Mesenchymal stem cell (in vitro differentiated cells and primary cell): Measurements from ENCODE around the gene PITPNM2.
"Not testable (repeated sequence)": the region's sequence is repeated elsewhere in the genome, so short reads cannot be mapped to it uniquely, and the experiment has no call there.

Experiments used
- DNase-seq: peaks from one replicate; pipeline ENCODE4 v3.0.0-alpha.2; 2013
- H2AFZ ChIP-seq: one replicate; pipeline ENCODE4 v1.6.1; 2013; ENCODE audit warnings: low read depth, mild to moderate bottlenecking, control low read depth, inconsistent platforms, low read length, moderate library complexity
- H2AK5ac ChIP-seq: 2 replicates; pipeline ENCODE4 v1.6.1; 2013; ENCODE audit warnings: low read length, moderate library complexity, mild to moderate bottlenecking, inconsistent platforms; ENCODE audit not compliant: severe bottlenecking
- H2BK120ac ChIP-seq: one replicate; pipeline ENCODE4 v1.6.1; 2013; ENCODE audit warnings: low read depth, mild to moderate bottlenecking, inconsistent platforms, low read length, moderate library complexity
- H2BK12ac ChIP-seq, 2 experiments: one replicate each; pipeline ENCODE4 v1.6.1; 2013; ENCODE audit warnings: inconsistent platforms in 2 of 2, low read length in 2 of 2, mild to moderate bottlenecking in 2 of 2, moderate library complexity in 2 of 2, control low read depth in 1 of 2
- H2BK15ac ChIP-seq: one replicate; pipeline ENCODE4 v1.6.1; 2013; ENCODE audit warnings: mild to moderate bottlenecking, low read depth, inconsistent platforms; ENCODE audit not compliant: poor library complexity, severe bottlenecking
- H2BK5ac ChIP-seq: 2 replicates; pipeline ENCODE4 v1.6.1; 2013; ENCODE audit warnings: low read depth, mild to moderate bottlenecking, low read length, control low read depth, inconsistent platforms; ENCODE audit not compliant: poor library complexity, severe bottlenecking
- H3K14ac ChIP-seq, 2 experiments: one replicate each; pipeline ENCODE4 v1.6.1; 2013; ENCODE audit warnings: inconsistent platforms in 2 of 2, low read length in 2 of 2, control low read depth in 1 of 2, mild to moderate bottlenecking in 1 of 2, moderate library complexity in 1 of 2
- H3K18ac ChIP-seq, 2 experiments: one replicate each; pipeline ENCODE4 v1.6.1; 2013; ENCODE audit warnings: inconsistent platforms in 2 of 2, low read length in 2 of 2, control low read depth in 1 of 2, low read depth in 1 of 2, mild to moderate bottlenecking in 1 of 2
- H3K23ac ChIP-seq, 2 experiments: one replicate each; pipeline ENCODE4 v1.6.1; 2013; ENCODE audit warnings: inconsistent platforms in 2 of 2, low read length in 2 of 2, mild to moderate bottlenecking in 2 of 2, moderate library complexity in 2 of 2, control low read depth in 1 of 2
- H3K27ac ChIP-seq: 2 replicates; pipeline ENCODE4 v1.5.1; 2013; ENCODE audit warnings: mild to moderate bottlenecking, moderate library complexity, low read length, control low read depth, inconsistent platforms; ENCODE audit not compliant: poor library complexity, severe bottlenecking
- H3K27me3 ChIP-seq, 2 experiments: 2 replicates each; pipeline versions ENCODE4 v1.6.1 to v1.7.0; 2013; ENCODE audit warnings: low read length in 2 of 2, mild to moderate bottlenecking in 2 of 2, moderate library complexity in 2 of 2, control low read depth in 1 of 2, inconsistent platforms in 1 of 2; ENCODE audit not compliant: control insufficient read depth in 1 of 2, insufficient read depth in 1 of 2
- H3K36me3 ChIP-seq, 2 experiments: 2 replicates each; pipeline versions ENCODE4 v1.6.1 to v1.7.0; 2013; ENCODE audit warnings: low read length in 2 of 2, control low read depth in 1 of 2, inconsistent platforms in 1 of 2, low read depth in 1 of 2, mild to moderate bottlenecking in 1 of 2; ENCODE audit not compliant: insufficient read depth in 2 of 2, control insufficient read depth in 1 of 2
- H3K4ac ChIP-seq, 2 experiments: one replicate each; pipeline ENCODE4 v1.6.1; 2013; ENCODE audit warnings: inconsistent platforms in 2 of 2, low read length in 2 of 2, mild to moderate bottlenecking in 2 of 2, moderate library complexity in 2 of 2, control low read depth in 1 of 2, low read depth in 1 of 2
- H3K4me1 ChIP-seq: 2 replicates; pipeline ENCODE4 v1.6.1; 2013; ENCODE audit warnings: low read depth, low read length, control low read depth; ENCODE audit not compliant: control insufficient read depth, insufficient read depth
- H3K4me2 ChIP-seq: 2 replicates; pipeline ENCODE4 v1.6.1; 2013; ENCODE audit warnings: low read length, mild to moderate bottlenecking, inconsistent platforms; ENCODE audit not compliant: poor library complexity, severe bottlenecking
- H3K4me3 ChIP-seq, 2 experiments: 2 replicates each; pipeline versions ENCODE4 v1.5.1 to v1.7.0; 2013; ENCODE audit warnings: low read length in 2 of 2, mild to moderate bottlenecking in 2 of 2, control low read depth in 1 of 2, low read depth in 1 of 2; ENCODE audit not compliant: insufficient read depth in 1 of 2
- H3K79me1 ChIP-seq: replicated peaks from 2 replicates; pipeline ENCODE4 v1.6.1; 2013; ENCODE audit warnings: mild to moderate bottlenecking, control low read depth, low read length, inconsistent platforms; ENCODE audit not compliant: poor library complexity, severe bottlenecking
- H3K9ac ChIP-seq: 2 replicates; pipeline ENCODE4 v1.7.0; 2013; ENCODE audit warnings: mild to moderate bottlenecking, low read length, moderate library complexity
- H3K9me3 ChIP-seq: 2 replicates; pipeline ENCODE4 v1.7.0; 2013; ENCODE audit warnings: mild to moderate bottlenecking, low read length; ENCODE audit not compliant: control insufficient read depth
- H4K8ac ChIP-seq: one replicate; pipeline ENCODE4 v1.6.1; 2013; ENCODE audit warnings: inconsistent platforms, mild to moderate bottlenecking, low read length, moderate library complexity
- H4K91ac ChIP-seq: one replicate; pipeline ENCODE4 v1.6.1; 2013; ENCODE audit warnings: mild to moderate bottlenecking, low read length, inconsistent platforms
- WGBS: methylation state at CpG from one replicate; pipeline ENCODE4 v1.1.7; 2013; ENCODE audit warnings: mixed read lengths; 5-methylcytosine and 5-hydroxymethylcytosine counted together

Gene PITPNM2

GRCh38 chr12:123104809-123105208 is 46.1 kb downstream of the PITPNM2 start:
- Histone ChIP-seq H2BK5ac (no peak overlapping the region), H3K18ac (no peak overlapping the region), H3K9me3 (no peaks in the 10 kb centered on the region), H3K4ac (peak overlapping the region in 1 of 2 experiments; percentile 15), H3K4me3 (no peak overlapping the region), H3K14ac (no peak overlapping the region), H2BK15ac (no peak overlapping the region), H3K4me1 (peaks cover 36% of the 10 kb centered on the region), H2BK12ac (no peak overlapping the region), H4K91ac (no peak overlapping the region), H2BK120ac (no peak overlapping the region), H3K9ac (no peak overlapping the region), H3K23ac (no peak overlapping the region), H3K36me3 (peaks cover 4 to 30% of the 10 kb centered on the region in 2 experiments), H3K4me2 (no peak overlapping the region), H3K27ac (no peak overlapping the region), H2AK5ac (peak overlapping the region; percentile 65), H3K27me3 (no peaks in the 10 kb centered on the region), H2AFZ (no peak overlapping the region), H4K8ac (no peak overlapping the region), H3K79me1 (peaks cover 3% of the 10 kb centered on the region)
- DNase-seq, result no peak
- WGBS, result 82% methylated on average over 4 of the region's 4 CpGs

GRCh38 chr12:123104094-123104493 is 46.8 kb downstream of the PITPNM2 start:
- Histone ChIP-seq H3K36me3 (peaks cover 4 to 30% of the 10 kb centered on the region in 2 experiments), H3K4me1 (peaks cover 38% of the 10 kb centered on the region)
- H3K4ac ChIP-seq, DNase-seq, H3K27me3 ChIP-seq, H3K27ac ChIP-seq, H3K18ac ChIP-seq, H2BK120ac ChIP-seq, H2AFZ ChIP-seq, H2BK12ac ChIP-seq, H3K9me3 ChIP-seq, H3K23ac ChIP-seq, H4K8ac ChIP-seq, H3K4me2 ChIP-seq, H3K9ac ChIP-seq, H2BK5ac ChIP-seq, H3K14ac ChIP-seq, H2BK15ac ChIP-seq, H3K4me3 ChIP-seq, H2AK5ac ChIP-seq, H3K79me1 ChIP-seq, H4K91ac ChIP-seq: not testable (repeated sequence)
- whole genome bisulfite sequencing, result 96% methylated on average over 12 of the region's 12 CpGs

GRCh38 chr12:123102781-123103503 is 47.9 kb downstream of the PITPNM2 start:
- H2BK12ac ChIP-seq, result no peak overlapping the region
- no peak overlapping the region for H2AK5ac ChIP-seq
- no peak overlapping the region for H2BK15ac ChIP-seq
- H3K79me1 ChIP-seq, result peaks cover 9% of the 10 kb centered on the region
- H3K4me2 ChIP-seq, result no peak overlapping the region
- H2BK5ac ChIP-seq, result no peak overlapping the region
- no peak overlapping the region for H3K27ac ChIP-seq
- H3K9me3 ChIP-seq, result no peaks in the 10 kb centered on the region
- no peak for DNase-seq
- H3K4me1 ChIP-seq, result peaks cover 36% of the 10 kb centered on the region
- H3K4me3 ChIP-seq, result no peak overlapping the region
- peak overlapping the region in 1 of 2 experiments; percentile 26 for H3K18ac ChIP-seq
- no peak overlapping the region for H3K4ac ChIP-seq
- H3K27me3 ChIP-seq, result no peaks in the 10 kb centered on the region
- no peak overlapping the region for H2AFZ ChIP-seq
- H3K36me3 ChIP-seq, result peaks cover 3 to 21% of the 10 kb centered on the region in 2 experiments
- WGBS, result 59% methylated on average over 5 of the region's 5 CpGs
- peak overlapping the region in 1 of 2 experiments; percentile 77 for H3K14ac ChIP-seq
- H2BK120ac ChIP-seq, result no peak overlapping the region
- H3K9ac ChIP-seq, result no peak overlapping the region
- no peak overlapping the region for H4K91ac ChIP-seq
- no peak overlapping the region for H4K8ac ChIP-seq
- no peak overlapping the region for H3K23ac ChIP-seq

GRCh38 chr12:123102366-123102765 is 48.5 kb downstream of the PITPNM2 start:
- H3K4me3 ChIP-seq, result no peak overlapping the region

More at GRCh38 chr12:123102366-123102765, 48.5 kb downstream of the PITPNM2 start:
- H3K4me1 ChIP-seq, result peaks cover 34% of the 10 kb centered on the region
- no peak overlapping the region for H2BK15ac ChIP-seq
- no peak overlapping the region for H3K27ac ChIP-seq
- H3K23ac ChIP-seq, result no peak overlapping the region
- H2AFZ ChIP-seq, result no peak overlapping the region
- no peak overlapping the region for H4K91ac ChIP-seq
- H3K14ac ChIP-seq, result no peak overlapping the region
- no peak overlapping the region for H3K9ac ChIP-seq
- H2BK5ac ChIP-seq, result no peak overlapping the region
- H3K4me2 ChIP-seq, result no peak overlapping the region
- no peaks in the 10 kb centered on the region for H3K9me3 ChIP-seq
- no peak overlapping the region for H2BK120ac ChIP-seq
- no peak overlapping the region for H2AK5ac ChIP-seq
- DNase-seq, result no peak
- no peak overlapping the region for H2BK12ac ChIP-seq
- WGBS, result 48% methylated on average over 2 of the region's 2 CpGs
- H3K36me3 ChIP-seq, result peaks cover 4 to 17% of the 10 kb centered on the region in 2 experiments
- H3K4ac ChIP-seq, result no peak overlapping the region
- H4K8ac ChIP-seq, result no peak overlapping the region
- no peak overlapping the region for H3K18ac ChIP-seq
- H3K27me3 ChIP-seq, result no peaks in the 10 kb centered on the region
- peaks cover 9% of the 10 kb centered on the region for H3K79me1 ChIP-seq
